ENCODE data around the gene LAMP1.
"Not testable (repeated sequence)": the region's sequence is repeated elsewhere in the genome, so short reads cannot be mapped to it uniquely, and the experiment has no call there.

LAMP1 gene

DNA sequence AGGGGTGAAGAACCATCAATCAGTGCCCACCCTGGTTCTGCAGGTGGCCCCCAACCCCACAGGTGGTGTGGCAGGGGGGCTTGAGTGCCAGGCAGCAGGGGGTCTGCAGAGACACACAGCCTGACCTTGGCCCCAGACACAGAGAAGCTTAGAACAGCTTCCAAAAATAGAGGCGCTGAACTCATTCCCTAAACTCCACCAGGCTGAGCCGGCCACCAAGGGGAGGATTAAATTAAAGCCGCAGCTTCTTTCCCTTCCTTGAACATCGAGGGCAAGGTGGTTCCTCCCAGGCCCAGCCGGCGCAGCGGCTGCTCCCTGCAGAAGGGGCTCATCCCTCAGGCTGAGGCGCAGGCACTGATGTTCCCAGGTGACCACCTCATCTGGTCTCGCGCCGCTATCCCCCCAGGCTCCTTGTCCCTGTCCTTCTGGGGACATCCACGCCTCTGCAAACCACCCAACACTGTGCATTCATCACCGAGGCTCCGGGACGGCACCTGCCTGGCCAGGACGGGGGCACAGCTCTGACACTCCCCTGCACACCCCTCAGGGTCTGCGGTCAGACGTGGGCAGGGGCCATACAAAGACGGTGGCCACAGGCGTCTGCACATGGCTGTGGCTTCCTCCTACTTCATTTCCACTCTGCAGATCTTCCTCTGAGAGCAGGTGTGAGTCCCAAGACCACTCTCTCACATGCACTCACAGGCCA, 30.9 kb downstream of the LAMP1 start:
- DNase-seq (ENCODE audit: low spot score) = no peak

GRCh38 chr13:113328851-113329250, 31.8 kb downstream of the LAMP1 start:
- DNase-seq (ENCODE audit: low spot score) = no peak

- no peak for DNase-seq (ENCODE audit: low spot score)
Observed at GRCh38 chr13:113329656-113330312, 32.7 kb downstream of the LAMP1 start.

DNA sequence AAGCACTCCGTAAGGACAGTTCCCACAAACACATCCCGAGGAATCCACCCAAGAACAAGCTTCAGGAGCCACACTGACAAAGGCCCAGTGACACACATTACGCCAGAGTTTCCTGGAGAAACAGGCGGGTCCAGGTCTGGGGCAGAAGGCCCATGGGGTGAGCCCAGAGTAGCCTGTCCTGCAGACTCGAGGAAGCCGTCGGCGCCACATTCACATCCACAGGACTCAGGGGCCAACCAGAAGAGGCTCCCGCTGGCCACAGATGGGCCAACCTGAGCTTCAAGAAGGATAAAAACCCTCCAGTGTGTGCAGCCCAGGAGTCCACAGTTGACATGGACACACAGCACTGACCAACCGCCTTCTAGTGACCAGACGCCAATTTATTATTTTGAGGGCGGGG, 35.6 kb downstream of the LAMP1 start:
- DNase-seq (ENCODE audit: low spot score) = no peak

- no peak for DNase-seq (ENCODE audit: low spot score)
Observed at GRCh38 chr13:113333076-113333475, 36.0 kb downstream of the LAMP1 start.

- no peak for DNase-seq (ENCODE audit: low spot score)
Observed at GRCh38 chr13:113337556-113337955, 40.5 kb downstream of the LAMP1 start.

DNA sequence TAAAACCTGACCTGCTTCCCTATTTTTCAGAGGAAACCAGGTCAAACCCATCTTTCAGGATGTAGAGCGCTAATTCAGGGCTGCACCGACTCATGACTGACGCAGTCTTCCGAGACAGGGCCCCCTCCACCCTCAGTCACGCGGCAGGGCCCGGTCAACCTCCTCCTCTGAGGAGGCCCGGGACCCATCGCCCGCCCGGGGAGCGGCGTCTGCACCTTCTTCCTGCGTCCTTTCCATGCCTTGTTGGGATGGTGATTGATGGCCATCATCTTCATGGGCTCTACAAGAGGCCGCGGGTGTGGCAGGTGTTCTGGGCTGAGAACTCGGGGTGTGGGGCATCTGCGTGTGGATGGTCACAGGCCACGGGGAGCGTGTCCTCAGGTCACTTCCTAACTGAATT, 40.9 kb downstream of the LAMP1 start:
- no peak for DNase-seq (ENCODE audit: low spot score)

- no peak for DNase-seq (ENCODE audit: low spot score)
Observed at GRCh38 chr13:113338451-113338850, 41.4 kb downstream of the LAMP1 start.

DNA sequence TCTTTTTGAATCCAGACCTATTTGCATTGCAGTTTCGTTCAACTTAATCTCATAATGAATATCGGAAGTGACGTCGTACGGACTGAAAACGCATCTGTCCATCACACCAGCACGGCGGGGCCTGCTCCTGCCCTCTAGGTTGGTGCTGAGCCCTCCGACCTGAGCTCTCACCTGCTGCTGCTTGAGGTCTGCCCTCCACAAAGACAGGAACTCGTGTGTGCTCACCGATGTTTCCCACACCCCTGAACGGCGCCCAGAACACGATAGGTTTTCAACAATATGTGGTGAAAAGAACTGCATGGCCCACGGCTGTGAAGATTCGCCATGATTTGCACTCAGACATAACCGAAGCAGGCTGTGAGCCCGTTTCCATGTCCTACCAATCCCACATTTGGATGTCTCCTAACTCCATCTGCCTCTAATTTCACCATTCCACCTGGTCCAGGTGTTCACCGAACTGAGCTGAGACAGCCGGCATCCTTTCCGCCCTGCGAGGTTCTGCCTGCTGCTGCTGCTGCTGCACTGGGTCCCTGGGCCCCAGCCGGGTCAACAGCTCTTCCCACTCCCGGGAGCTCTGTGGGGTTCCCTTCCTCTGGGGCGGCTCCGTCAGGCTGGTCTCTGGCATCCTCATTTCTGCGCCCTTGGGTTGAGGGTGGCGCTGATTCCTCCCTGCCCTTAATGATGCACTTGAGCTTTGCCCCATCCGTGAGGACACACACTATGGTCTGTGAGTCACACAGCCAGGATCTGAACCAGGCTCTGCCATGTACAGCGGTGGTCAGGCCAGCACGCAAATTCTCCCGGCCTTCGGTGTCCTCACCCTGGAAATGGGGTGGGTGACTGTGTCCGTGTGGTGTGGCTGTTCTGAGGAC, 46.0 kb downstream of the LAMP1 start:
- no peak for DNase-seq (ENCODE audit: low spot score)

GRCh38 chr13:113343692-113343968, 46.6 kb downstream of the LAMP1 start:
- DNase-seq (ENCODE audit: low spot score) = no peak

GRCh38 chr13:113345486-113345885, 48.4 kb downstream of the LAMP1 start:
- no peak for DNase-seq (ENCODE audit: low spot score)

GRCh38 chr13:113347736-113348225, 50.7 kb downstream of the LAMP1 start:
- not testable (repeated sequence) for DNase-seq (ENCODE audit: low spot score)

GRCh38 chr13:113348591-113348990, 51.6 kb downstream of the LAMP1 start:
- no peak for DNase-seq (ENCODE audit: low spot score)

DNA sequence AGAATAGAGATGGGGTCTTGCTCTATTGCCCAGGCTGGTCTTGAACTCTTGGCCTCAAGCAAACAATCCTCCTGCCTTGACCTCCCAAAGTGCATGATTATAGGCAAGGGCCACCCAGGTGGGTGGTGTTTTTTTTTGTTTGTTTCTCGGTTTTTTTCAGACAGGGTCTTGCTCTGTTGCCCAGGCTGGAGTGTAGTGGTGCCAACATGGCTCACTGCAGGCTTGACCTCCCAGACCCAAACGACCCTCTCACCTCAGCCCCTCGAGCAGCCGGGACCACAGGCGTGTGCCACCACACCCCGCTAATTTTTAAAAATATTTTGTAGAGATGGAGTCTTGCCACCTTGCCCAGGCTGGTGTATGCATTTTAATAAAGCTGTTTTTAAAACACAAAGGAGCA, 52.0 kb downstream of the LAMP1 start:
- DNase-seq (ENCODE audit: low spot score) = no peak

- DNase-seq (ENCODE audit: low spot score) = no peak
Observed at GRCh38 chr13:113349491-113349890, 52.5 kb downstream of the LAMP1 start.

- no peak for DNase-seq (ENCODE audit: low spot score)
Observed at GRCh38 chr13:113350065-113350937, 53.3 kb downstream of the LAMP1 start.

- DNase-seq (ENCODE audit: low spot score) = no peak
Observed at GRCh38 chr13:113350938-113351335, 53.9 kb downstream of the LAMP1 start.

- no peak for DNase-seq (ENCODE audit: low spot score)
Observed at GRCh38 chr13:113351514-113352026, 54.5 kb downstream of the LAMP1 start.

- DNase-seq (ENCODE audit: low spot score) = no peak
Observed at GRCh38 chr13:113353254-113353653, 56.2 kb downstream of the LAMP1 start.

DNA sequence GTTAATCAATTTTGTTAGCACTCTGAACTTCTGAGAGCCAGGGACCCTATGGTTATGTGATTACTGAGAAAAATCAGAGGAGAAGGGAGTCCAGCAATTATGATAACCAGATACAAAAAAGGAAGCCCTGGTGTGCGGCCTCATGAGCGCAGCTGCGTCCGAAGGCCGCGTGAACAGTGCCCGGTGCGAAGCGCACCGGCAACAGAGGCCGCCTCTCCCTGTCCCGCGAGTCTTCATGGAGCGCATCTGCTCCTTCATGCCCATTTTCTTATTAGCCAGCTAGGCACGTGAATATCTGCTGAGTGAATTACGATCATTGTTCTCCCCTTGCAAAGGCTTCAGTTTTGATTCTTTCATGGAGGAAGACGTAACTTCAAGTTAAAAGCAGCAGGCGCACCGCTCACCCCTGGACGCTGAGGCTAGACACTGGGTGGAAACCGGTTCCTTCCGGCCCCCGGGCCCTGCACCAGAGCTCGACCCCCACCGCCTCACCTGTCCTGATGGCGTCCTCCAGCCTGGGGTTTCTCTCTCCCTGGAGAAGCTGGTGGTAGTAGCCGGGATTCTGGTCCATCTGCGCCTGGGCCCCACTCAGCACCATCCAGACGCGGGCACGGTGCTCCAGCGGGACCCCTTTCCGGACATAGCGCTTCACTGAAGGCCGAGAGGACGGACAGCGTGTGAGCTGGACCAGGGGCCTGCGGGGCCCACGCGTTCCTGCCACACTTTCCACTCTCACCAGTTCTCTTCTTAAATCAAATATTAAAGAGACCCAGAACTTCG, 58.0 kb downstream of the LAMP1 start:
- DNase-seq (ENCODE audit: low spot score) = no peak

DNA sequence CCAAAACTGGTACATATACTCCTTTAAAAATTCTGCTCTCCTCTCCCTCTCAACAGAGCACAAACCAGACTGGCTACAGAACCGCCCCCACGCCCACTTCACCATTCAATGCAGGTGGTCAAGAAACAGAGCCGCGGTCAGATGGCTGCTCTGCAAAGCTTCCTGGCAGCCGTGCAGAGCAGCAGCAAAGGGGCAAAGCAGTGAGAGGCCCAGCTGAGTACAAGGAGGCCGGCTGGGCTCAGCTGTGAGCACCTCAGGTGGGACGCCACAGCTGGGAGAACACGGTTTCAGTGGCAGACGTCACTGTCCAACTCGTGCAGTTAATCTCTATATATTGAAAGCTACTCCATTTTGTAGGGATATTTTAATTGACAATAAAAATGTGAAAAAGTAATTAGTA, 58.6 kb downstream of the LAMP1 start:
- DNase-seq (ENCODE audit: low spot score) = no peak
